Mesenteric fat pad (tissue), 1 donor: ENCODE data around the gene SH3YL1. TPM values are rescaled to one million over a fixed set of nuclear protein-coding genes. Genes with fewer than 3 reads are reported as not detected.

Experiments
- DNase-seq: peaks from one replicate; pipeline ENCODE4 v3.0.0-alpha.2; 2020; ENCODE audit warnings: low spot score
- total RNA-seq: library from RNA; stranded (reverse); fragmentation: NEBNext Ultra II Directional; extraction: Animal tissue kit (Norgen Biotek cat#: 25700); gene quantifications from one replicate; pipeline ENCODE4 v1.2.1, GENCODE V29; 2021
- donor health status: DM: yes; HTN: yes; CAD: no.

The SH3YL1 gene
- total RNA-seq, 1 donor from 2014 or later: 16.7 TPM

DNA sequence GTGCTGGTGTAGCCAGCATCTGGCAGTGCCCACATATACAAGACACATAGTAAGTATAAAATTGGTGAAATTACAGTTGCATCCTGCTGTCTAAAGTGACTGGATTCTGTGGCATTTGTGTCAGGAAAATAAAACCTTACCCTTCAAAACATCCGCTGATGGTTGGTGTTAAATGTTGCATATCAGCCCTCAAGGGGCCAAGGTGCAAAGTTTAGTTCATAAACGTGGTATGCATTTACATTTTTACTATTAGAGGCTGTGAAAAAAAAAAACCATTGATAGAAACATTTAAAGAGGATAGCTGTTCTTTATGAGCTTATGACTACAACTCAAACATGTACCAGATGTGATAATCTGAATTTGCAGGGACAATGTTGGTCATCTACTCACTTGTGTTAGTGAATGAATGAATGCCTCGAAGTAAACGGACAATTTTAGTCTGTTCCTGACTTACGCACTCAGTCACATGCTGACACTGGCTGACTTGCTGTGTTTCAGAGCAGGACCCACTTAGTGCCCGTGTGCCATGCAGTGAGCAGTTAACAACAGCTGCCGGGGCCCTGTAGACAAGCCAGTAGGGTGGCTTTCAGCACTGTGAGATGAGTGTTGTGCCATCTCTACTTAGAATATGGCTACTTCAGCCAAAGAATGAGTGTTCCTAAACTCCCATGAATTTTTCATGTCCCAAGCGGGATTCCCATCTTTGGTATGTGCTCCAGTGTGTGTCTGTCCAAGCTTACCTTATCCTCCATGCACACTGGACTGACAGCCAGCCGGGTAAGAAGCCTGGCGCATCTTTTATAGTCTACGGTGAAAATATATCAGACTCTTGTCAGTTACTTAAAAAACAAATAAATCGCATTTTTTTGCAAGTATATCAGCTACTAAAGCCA lies 18.8 kb upstream of the SH3YL1 start:
- no peak for DNase-seq

DNA sequence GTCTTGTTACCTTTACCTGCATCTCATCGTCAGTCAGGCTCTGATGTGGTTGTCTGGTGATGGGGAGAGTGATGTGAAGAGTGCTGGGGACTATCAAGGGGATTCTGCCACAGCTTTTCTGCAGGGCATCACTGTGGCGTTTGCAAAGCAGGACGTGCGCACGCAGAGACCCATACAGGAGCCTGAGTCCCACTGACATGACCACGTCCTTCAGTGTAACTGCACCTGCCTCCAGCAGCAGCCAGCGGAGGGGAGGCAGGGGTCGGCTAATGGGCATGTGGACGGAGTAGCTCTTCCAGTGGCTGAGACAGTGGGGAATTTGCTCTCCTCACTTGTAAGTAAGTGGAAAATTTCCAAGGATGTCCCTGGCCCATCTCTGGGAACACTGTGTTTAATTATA lies 17.5 kb upstream of the SH3YL1 start:
- DNase-seq: no peak

DNA sequence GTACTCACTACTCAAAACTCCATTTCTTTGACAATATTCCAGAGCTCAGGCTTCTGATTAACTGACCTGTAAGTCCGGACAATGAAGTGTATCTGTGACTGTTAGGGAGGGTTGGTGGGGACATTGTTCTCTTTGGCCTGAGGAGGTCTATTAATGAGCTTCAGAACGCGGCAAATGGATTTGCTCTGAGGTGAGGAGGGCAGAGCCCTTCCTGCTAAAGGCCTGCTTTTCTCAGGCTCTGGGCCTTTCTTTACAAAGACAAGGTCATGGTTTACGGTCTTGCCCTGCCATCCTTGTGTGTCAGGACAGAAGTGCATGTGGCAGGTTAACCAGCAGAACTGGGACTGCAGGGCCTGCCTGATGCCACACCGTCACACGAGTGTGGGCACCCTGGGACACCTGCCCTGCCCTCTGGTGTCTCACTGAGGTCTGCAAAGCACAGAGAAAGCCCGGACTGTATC lies 16.8 kb upstream of the SH3YL1 start:
- no peak for DNase-seq

DNA sequence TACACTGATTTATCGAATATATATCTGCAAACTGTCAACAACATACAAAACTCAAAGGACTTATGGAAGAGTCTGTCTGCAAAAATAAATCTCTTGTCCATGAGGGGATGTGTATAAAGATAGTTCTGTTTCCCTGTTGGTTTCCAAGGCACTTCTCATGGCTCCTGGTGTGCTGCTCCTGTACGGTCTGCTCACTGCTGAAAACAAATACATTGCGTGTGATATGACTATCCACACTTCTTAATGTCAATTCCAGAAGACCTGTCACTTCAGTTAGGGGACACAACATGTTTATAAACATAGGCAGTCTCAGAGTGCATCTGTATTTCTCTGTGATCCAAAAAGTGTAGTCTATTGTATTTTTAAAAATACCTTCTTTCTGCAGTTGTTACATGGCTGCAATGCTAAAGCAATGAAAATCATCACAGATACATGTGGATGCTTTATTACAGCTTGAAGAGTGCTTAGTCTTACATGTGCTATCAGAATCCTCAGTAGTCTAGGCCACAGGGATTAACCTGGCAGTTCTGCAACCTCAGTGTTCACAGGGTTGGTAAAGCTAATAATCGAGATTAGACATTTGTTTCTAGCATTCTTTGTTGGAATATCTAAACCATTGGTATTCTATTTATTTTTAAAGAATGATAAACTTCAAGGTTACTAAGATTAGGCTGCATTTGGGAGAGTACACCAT lies 16.3 kb upstream of the SH3YL1 start:
- DNase-seq: no peak

DNA sequence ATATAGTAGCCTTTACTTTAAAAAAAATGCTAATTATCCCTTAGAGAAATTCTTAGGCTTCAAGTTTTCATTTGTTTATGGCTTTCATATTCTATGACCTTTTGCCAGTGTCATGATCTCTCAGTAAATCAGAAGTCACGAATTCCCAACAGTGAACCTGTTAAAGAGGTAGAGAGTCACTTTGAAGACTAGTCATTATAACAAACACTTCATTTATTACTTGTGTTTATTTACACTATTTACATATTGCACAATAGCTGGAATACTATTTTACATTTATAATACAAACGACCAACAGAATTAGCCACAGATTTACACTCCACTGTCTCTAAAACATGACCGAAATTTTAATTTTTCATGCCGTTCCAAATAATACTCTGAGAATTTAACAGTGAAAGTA lies 15.5 kb upstream of the SH3YL1 start:
- DNase-seq: no peak

DNA sequence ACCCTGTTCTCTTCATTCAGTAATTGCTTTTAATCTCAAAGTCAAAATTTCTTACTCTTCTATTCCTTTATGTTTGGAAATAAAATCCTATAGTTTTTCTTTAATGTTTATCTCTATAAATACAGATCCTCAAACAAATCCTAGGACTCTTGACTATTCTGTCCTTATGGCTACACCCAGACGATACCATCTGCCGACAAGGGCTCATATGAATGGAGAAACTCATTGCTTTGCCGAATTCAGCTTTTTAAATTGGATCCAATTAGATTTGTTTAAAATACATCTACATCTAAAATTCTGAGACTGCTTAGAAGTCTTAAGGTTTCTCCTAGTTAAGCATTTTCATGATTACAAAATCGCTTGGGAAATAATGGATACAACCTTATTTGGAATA lies 15.1 kb upstream of the SH3YL1 start:
- no peak for DNase-seq

DNA sequence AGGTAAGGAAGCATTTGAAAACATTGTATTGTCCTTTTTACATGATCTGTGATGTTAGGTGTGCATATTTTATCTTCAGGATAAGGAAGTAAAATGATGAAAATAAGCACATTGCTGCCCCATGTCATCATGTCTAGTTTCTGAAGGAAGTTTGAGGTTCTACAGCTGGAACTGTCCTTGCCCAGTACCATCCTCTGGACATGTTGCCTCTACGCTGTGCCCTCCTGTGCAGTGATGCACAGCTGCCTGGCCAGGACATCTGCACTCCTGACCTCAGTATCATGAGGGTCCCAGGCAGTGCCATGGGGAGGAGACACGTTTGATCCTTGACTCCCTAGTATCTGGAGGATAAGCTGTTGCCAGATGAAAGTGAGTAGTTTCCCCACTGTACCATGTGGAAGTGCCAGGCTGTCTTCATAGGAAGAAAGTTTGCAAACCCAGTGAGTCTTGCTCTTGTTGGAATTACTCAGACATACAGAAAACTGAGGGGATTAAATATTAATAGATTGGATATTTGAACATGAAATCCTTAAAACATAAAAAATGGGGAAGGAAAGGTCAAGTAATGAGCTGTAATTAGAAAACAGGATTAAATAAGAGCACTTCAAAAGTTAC lies 14.6 kb upstream of the SH3YL1 start:
- no peak for DNase-seq

DNA sequence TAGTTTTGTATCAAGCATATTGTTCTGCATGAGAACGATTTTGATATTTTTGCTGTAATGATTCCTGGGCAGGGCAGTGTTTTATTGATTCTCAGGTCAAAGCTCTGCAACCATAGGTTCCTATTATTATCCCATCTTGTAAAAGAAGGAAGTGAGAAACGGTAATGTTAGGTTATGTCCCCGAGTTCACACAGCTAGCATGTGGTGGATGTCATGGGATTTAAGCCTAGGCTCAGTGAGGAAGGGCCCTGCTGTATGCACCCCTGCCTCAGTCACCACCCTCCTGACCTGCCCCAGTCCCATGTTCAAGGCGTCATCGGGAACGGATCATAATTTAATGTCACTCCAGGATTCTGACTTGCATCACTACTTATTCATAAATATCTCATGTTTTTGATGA lies 11.6 kb upstream of the SH3YL1 start:
- DNase-seq: no peak

DNA sequence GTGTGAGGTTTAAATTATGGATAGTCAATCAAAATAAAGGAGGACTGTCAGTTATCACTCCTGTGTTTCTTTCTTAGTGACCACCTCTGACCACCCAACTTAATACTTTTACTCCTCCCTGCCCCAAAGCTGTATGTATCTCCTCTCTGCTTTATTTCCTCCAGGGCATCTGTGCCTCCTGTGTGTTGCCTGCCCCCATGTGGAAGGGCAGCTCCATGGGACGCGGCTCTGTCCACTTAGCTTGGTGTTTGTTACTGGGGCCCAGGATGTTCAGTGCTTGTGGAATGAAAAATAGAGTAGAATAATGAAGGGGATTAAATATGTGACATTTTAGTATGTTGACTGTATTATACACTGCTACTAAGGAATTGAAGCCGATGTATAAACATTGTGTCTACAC lies 10.7 kb upstream of the SH3YL1 start:
- DNase-seq: no peak

DNA sequence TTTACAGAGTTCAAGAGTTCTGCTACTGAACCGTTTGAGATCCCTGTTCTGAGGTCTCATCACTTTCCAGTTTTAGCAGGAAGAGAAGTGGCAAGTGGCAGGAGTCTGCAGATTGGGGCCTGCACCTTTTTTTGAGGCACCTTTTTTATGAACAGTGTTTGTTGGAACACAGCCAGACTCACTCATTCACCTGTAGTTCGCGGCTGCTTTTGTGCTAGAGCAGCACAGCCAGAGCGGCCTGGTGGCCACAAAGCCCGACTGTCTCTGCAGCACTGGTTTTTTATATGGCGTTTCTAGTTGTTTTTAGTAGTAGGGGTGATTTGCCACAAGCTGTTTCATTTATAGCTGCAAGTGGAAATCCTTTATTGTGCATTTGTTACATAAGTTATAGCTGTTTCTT lies 9.5 kb upstream of the SH3YL1 start:
- DNase-seq: no peak

DNA sequence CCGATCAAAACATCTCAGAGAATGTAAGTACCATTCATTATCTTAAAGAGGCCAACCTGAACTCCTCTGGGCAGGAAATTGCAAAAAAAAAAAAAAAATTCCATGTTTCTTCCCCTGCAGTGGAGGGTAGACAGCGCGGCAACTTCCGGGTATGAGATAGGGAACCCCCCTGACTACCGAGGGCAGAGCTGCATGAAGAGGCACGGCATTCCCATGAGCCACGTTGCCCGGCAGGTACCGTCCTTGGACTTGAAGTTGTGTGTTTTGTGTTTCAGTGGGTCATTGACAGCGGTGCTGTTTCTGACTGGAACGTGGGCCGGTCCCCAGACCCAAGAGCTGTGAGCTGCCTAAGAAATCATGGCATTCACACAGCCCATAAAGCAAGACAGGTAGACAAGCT lies 8.1 kb upstream of the SH3YL1 start:
- DNase-seq: no peak

DNA sequence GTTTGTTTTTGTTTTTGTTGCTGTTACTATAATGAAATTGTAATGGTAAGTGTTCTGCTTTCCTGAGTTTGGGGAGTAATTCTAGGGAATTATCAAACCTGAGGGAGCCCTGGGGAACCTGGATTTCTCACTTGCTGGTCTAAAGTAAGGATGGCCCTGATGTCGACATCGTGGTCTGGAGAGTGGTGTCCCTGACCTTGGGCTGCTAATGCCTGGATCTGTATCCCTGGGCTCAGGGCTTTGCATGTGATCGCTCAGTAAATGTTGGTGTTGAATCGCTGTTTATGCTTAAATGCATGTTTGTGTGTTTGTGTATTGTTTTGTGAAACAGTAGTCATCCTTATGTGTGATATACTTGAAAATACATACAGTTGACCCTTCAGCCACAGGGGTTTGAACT lies 7.0 kb upstream of the SH3YL1 start:
- no peak for DNase-seq

DNA sequence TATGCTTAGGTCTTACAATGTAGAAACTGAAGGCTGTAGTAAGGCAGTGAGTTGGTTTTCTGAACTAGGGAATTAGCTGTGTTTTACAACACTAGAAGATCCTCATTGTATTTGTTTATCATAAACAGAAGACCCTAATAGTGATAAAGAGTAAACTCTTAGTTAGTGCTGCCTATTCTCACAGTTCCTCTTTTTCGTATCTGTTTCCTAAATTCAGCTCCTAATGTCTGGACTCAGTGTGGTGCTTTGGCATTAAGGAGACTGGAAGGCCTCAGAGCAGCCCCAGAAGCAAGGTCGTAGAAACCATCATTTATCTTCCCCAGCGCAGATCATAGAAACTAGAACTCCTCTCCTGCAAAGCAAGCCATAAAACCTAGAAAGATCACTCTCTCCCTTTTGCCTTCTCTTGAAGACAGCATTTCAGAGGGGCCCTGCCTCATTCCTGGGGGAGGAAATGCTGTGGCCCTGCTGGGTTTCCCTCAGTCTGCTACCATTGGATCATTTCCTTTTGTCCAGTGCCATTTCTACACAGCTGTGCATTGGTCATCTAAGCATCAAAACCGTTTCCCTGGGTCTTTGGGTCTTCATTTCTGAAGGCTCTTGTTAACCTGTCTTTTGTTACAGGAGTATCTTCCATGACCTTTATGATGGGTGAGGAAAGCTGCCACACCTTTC lies 5.7 kb upstream of the SH3YL1 start:
- no peak for DNase-seq

DNA sequence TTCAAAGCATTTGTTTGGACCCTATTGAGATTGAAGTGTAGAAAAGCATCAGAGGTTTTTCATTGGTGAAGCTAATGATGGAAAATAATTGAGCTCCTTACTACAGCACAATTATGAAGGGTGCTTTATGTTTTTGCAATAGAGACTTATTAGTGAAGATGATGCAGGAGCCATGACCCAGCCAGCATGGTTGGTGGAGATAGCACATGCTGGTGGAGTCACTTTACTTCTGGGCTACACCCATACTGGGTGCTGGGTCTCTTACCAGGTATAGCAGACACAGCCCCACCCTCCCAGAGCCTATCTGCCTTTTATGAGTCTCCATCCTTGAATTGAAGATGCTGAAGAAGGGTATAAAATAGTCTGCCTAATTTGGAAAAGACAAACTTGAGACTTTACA lies 4.5 kb upstream of the SH3YL1 start:
- no peak for DNase-seq

DNA sequence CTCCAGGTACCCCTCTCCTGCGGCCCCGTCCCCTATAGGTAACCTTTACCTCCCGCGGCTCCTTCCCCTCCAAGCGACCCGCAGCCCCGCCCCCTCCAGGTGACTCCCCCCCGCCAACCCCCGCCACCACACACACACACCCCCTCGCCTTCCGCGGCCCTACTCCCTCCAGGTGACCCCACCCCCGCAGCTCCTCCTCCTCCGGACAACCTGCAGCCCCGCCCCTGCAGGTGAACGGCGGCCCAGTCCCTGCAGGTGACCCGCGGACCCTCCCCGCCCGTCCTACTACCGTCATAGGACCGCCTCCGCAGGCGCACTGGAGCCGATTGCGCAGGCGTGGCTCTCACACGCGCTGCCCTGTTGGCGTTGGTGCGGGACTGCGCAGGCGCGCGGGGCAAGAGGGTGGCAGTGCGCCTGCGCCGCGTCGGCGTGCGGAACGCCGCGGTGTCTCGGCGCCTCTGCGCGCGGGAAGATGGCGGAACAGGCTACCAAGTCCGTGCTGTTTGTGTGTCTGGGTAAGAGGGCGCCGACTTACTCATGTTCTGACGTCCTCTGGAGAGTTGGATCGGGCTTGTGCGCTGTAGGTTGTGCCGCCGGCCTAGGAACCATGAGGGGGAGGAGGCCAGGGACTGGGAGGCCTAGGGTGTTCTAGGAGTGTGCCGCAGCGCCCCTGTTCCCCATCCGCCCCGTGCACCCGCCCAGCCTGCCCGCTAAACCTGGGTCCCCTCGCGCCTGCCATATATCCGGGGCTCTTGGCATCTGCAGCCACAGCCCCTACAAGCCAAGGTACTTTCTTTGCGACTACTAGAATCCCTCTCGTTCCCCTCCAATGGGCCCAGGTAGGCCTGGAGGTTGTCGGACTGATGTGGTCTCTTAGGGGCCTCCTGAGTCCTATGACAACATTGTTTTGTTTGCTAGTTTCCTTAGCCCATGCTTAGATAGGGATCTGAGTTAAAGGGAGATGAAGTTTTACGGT lies 949 bp upstream of the SH3YL1 start, which contains the start of gene ACP1:
Gene ACP1, plus strand, starts transcription at position 455 of the 976 bp plus-strand sequence. Its CDS starts 18 bp downstream, at position 473.
- peak; percentile 98 for DNase-seq

DNA sequence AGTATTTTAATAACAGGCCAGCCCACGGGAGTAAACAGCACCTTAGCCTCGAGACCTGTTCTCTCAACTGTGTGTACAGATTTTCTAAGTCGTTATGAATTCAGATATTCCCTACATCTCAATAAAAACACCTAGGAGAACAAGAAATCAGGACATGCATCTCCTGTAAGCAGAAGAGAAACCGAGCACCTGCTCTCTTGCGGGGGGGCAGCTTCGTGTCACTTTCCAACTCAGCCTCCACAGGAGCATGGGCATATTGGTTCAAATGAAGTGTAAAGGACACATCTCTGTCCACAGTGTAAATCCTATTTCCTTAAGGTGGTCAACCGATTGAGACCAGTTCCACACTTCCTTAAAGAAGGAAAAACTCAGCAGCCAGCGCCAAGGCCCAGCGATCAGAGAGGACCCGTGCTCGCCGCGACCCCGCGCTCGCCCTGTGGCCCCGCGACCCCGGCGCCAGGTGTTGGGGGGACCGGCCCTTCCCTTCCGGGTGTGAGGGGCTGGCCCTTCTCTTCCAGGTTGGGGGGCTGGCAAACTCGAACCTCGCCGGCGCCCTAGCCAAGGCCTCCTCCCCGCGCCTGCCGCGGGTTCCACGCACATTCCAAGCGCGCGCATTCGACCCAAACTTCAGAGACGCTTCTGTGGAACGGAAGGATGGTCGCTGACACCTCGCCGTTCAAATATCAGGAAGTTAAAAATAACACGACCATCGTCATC lies 652 bp downstream of the SH3YL1 start:
- no peak for DNase-seq

DNA sequence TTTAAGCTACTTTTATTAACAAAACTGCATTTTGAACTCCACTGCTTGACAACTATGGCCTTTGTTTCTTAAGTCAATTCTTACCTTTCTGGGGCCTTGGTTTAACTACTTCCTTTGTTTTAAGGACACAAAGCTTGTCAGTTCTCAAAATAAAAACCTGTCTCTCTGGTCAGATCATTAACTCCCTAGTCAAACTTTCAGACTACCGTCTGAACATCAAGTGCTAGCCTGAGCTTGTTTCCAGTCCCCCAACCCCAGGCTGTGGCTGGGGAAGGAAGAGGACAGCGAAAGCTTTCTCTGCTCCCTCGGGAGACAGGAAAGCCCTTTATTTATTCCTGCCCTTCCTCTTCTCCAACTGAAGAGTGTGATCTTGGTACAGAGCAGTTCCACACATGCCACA lies 1.7 kb downstream of the SH3YL1 start:
- no peak for DNase-seq

DNA sequence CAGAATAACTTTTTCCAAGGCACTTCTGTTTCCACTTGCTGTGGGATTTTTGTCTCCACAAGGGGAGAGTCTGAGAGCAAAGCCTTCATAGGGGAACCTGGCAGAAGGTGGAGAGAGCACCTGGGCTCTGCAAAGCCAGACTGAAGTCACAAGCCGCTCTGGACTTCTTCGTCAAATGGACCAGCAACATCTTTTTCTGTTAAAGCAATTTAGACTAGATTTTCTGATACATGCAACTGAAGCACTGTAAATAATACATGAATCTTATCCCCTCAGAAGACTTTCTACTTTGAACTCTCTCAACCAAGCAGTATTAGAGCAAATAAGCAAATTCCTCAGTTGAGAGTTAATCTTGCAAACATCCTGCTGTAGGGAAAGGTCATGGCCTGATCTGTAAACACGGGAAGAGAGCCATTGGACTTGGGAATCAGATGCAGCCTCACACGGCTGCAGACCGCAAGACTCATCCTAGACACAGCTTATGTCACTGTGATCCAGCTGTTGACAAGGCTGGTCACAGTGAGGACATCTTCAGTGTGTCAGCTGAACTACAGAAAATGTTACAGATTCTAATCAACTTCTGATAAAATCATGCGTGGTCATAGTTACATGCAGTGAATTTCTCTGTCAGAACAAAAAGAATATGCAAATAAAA lies 3.2 kb downstream of the SH3YL1 start:
- DNase-seq: no peak

DNA sequence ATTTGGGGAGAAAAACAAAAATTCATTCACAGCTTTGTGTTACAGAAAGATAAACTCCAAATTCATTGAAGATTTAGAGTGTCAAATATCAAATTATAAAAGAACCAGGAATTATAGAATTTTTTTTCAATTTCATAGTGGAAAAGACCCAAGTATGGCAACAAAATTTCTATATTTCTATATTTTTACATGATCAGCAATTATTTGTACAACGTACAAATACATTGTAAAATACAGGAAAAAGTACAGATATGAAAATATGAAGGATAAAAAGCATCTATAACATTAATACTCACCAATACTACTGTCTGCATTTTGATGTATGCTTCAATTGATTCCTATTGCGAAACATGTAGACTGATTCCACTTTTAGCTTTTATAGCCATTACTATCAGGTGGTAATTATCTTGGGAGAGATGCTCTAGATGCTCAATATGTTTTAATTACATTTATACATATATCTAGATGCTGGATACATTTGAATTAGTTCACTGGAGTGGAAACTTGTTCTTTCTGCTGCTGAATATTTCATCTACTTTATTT lies 4.0 kb downstream of the SH3YL1 start:
- DNase-seq: no peak
